GM19455 (cell line): ENCODE measurements around the gene GSTA1.
"Not testable (repeated sequence)": the region's sequence is repeated elsewhere in the genome, so short reads cannot be mapped to it uniquely, and the experiment has no call there.

Experiments
- ATAC-seq: cut with Tn5 transposase; IDR thresholded peaks from one replicate; pipeline ENCODE4 v1.9.1; 2021; ENCODE audit not compliant: unreplicated experiment

The GSTA1 gene

GRCh38 chr6:52809777-52810176 is 6.2 kb upstream of the GSTA1 start:
- not testable (repeated sequence) for ATAC-seq

GRCh38 chr6:52808660-52809059 is 5.0 kb upstream of the GSTA1 start:
- no peak for ATAC-seq

- ATAC-seq, result no peak
Measured at GRCh38 chr6:52802806-52803205, 810 bp downstream of the GSTA1 start.

DNA sequence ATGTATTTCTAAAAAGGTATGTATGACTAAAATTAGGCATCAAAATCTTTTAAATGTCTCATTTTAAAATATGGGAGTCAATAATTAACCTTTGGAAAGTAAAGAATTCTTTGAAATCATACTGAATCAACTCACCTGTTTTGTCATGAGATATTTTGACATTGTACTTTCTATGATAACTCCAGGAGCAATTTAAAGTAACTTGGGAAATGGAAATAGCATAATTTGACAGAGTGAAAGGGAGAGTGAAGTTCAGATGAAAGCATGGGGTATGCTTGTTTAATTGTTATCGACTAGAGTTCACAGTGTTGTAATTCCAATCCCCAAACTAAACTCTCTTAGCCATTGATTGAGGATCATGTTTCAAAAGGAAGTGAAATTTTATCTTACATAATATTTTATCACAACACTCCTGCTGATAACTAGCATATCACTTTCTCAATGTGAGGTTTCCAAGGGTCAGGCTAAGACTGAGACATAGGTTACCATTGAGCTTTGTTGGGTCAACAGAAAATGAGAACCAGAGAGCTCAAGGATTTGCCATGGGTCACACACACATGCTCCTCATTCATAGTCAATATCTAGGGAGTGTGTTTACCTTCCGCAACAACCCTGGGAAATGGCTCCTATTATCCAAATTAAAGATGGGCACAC is 2.3 kb downstream of the GSTA1 start:
- no peak for ATAC-seq

- not testable (repeated sequence) for ATAC-seq
Measured at GRCh38 chr6:52799272-52799671, 4.3 kb downstream of the GSTA1 start.

DNA sequence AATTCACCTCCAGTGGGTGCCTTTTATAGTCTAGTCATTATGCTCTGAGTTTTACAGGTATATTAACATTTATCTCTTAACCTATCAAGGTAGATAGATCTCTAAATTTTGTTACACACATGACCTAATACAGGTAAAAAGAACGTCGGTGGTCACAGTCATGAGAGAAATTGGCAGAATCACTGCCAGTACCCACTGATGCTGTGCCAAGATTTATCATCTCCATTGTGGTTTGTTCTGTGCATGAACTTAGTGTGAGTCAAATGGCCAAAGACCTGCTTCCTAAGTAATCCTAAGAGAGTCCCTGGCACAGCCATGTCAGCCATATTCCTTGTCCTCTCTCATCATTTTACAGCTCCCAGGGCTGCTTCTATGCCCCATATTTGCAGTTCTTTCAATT is 9.2 kb downstream of the GSTA1 start:
- ATAC-seq, result not testable (repeated sequence)

DNA sequence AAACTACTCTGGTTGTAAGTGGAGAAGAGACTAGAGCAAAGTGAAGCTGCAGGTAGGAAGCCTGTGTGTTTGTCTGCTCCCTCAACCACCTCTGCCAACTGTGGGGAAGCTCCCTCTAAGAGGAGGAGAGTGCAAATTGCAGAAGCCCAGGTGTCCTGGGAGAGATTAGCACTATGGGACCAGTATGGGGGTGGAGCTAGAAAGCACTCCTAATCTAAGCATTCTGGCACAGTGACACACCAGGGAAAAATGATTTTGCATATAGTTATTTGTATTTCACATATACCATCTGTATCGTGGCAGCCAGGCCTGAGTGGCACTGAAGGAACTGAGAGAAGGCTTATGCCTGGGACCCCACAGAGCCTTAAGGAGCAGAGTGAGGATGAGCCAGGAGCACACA is 12.8 kb downstream of the GSTA1 start:
- no peak for ATAC-seq

GRCh38 chr6:52789658-52790057 is 14.0 kb downstream of the GSTA1 start:
- ATAC-seq, result not testable (repeated sequence)

GRCh38 chr6:52788478-52788877 is 15.1 kb downstream of the GSTA1 start:
- ATAC-seq, result no peak

DNA sequence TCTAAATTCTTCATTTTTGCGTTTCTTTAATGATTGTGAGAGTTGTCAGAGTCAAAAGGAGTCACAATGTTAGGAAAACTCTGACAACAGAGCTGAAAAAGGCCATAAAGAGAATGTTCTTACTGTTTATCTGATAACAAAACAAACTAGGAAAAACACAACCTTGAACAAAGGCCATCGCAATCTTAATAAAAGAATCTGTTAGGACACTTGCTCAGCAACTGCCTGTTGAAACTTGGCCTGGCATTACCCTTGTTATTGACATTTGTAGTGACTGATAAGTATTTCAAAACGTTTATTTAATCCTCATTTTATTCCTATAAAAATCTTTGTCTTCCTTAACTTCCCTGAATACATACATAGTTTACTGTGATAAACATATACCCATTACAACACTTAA is 15.7 kb downstream of the GSTA1 start:
- ATAC-seq, result no peak

DNA sequence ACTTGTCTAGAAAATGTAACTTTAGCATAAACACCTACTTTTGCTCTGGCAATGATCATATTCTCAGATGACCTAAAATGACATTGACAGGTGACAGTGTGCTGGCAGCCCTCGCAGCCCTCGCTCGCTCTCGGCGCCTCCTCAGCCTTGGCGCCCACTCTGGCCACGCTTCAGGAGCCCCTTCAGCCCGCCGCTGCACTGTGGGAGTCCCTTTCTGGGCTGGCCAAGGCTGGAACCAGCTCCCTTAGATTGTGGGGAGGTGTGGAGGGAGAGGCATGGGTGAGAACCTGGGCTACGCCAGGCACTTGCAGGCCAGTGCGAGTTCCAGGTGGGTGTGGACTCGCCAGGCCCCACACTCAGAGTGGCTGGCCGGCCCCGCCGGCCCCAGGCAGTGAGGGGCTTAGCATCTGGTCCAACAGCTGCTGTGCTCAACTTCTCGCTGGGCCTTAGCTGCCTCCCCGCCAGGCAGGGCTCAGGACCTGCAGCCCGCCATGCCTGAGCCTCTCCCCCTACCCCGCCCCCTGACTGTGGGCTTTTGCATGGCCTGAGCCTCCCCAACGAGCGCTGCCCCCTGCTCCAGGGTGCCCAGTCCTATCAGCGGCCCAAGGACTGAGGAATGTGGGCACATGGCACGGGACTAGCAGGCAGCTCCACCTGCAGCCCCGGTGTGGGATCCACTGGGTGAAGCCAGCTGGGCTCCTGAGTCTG is 17.2 kb downstream of the GSTA1 start:
- ATAC-seq, result no peak

DNA sequence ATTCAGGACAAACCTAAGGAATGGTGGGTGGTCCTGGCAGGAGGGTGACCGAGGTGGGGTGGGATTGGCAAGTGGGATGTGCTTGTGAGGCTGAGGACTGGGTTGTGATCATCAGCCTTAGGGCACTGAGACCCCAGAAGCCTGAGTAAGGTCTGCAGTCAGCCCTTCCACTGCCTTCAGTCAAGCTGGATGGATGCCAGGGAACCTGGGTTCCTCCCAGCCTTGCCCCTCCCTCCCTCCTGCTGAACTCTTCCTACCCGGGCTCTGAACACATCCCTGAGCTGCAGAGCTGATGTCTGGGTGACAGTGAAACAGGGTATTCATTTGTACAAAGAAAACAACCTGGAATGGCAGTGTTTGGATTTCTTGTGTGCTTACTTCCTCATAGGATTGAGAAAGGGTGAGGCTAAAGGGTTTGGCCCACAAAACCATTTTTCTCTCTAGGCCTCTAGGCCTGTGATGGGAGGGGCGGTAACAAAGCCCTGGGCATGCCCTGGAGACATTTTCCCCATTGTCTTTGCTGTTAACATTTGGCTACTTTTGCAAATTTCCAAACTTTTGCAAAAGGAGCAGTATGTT is 20.8 kb downstream of the GSTA1 start:
- not testable (repeated sequence) for ATAC-seq

DNA sequence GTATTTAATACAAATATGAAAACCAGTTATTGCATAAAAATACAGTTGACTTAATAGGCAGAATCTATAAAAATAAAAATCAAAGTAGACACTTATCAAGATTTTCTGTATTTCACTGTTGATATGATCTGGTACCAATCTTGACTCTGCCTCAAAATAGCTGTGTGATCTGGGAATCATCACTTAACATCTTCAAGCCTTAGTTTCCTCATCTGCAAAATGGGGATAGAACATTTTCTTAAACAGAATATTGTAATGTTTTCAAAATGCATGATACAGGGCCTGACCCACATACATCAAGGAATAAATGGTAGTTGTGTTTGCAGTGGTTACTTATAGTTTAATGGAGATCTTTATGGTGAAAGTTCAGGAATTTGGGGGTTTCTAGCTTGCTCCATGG is 21.4 kb downstream of the GSTA1 start:
- not testable (repeated sequence) for ATAC-seq

- no peak for ATAC-seq
Measured at GRCh38 chr6:52779237-52779636, 24.4 kb downstream of the GSTA1 start.

GRCh38 chr6:52776711-52777351 is 26.8 kb downstream of the GSTA1 start:
- ATAC-seq, result not testable (repeated sequence)

DNA sequence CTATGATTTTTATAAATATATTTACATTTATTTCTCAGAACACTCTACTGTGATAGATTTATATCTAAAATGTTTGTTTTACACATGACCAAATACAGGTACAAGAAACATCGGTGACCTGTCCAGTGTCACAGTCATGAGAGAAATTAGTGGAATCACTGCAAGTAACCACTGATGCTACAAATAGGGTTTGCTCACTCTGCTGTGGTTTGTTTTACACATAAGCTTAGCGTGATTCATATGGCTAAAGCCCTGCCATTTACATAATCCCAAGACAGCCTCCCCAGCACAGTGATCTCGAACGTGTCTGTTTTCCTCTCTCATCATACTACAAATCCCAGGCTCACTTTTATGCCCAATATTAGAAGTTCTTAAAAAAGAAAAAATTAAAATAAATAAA is 34.2 kb downstream of the GSTA1 start:
- not testable (repeated sequence) for ATAC-seq

GRCh38 chr6:52767658-52768057 is 36.0 kb downstream of the GSTA1 start:
- ATAC-seq, result not testable (repeated sequence)

GRCh38 chr6:52763322-52763916 is 40.2 kb downstream of the GSTA1 start, which contains the start of gene GSTA2:
Gene GSTA2, minus strand, starts transcription at chr6:52763475. Its CDS starts 5,528 bp downstream, at chr6:52757947.
- not testable (repeated sequence) for ATAC-seq

- not testable (repeated sequence) for ATAC-seq
Measured at GRCh38 chr6:52761673-52762491, 41.7 kb downstream of the GSTA1 start.

GRCh38 chr6:52760105-52760765 is 43.4 kb downstream of the GSTA1 start:
- ATAC-seq, result no peak
